K562 (cell line): Measurements from ENCODE around the gene ARF4. TPM values are rescaled to one million over a fixed set of nuclear protein-coding genes. Genes with fewer than 3 reads are reported as not detected.

Experiments used
- BDP1 ChIP-seq: IDR thresholded peaks from 3 replicates; pipeline ENCODE4 v1.6.1; 2011; ENCODE audit not compliant: insufficient read length, insufficient read depth
- CBFA2T3 ChIP-seq: fragments of 450-650 bp; IDR thresholded peaks from 2 replicates; pipeline ENCODE4 v1.6.1; 2017
- CEBPB ChIP-seq: fragments of 450-650 bp; IDR thresholded peaks from 2 replicates; pipeline ENCODE4 v1.6.1; 2016; ENCODE audit warnings: missing genetic modification characterization, missing compliant biosample characterization
- E2F6 ChIP-seq, 2 experiments: IDR thresholded peaks; 2 replicates each; pipeline ENCODE4 v1.6.1; 2011; ENCODE audit warnings: borderline replicate concordance in 1 of 2, control low read depth in 1 of 2, low read depth in 1 of 2, low read length in 1 of 2, mild to moderate bottlenecking in 1 of 2, mixed read lengths in 1 of 2, moderate library complexity in 1 of 2; ENCODE audit not compliant: insufficient read depth in 1 of 2, insufficient read length in 1 of 2, poor library complexity in 1 of 2, severe bottlenecking in 1 of 2; ENCODE audit errors: extremely low read depth in 1 of 2
- NCOA6 ChIP-seq: fragments of 450-650 bp; IDR thresholded peaks from 2 replicates; pipeline ENCODE4 v1.6.1; 2017; ENCODE audit warnings: mild to moderate bottlenecking
- POLR2B ChIP-seq: fragments of 450-650 bp; IDR thresholded peaks from 2 replicates; pipeline ENCODE4 v1.6.1; 2018; ENCODE audit warnings: low read depth; ENCODE audit not compliant: partially characterized antibody
- RAD21 ChIP-seq, 2 experiments: fragments of 250-450 bp in 1 of 2; fragments of 450-650 bp in 1 of 2; sonication (Bioruptor Pico) in 1 of 2; formaldehyde crosslinking in 1 of 2; IDR thresholded peaks in 1 of 2; conservative IDR thresholded peaks in 1 of 2; 2 replicates each; pipeline versions ENCODE4 v1.4.0 to v1.8.0; 2020 to 2022; ENCODE audit warnings: mild to moderate bottlenecking in 2 of 2, moderate library complexity in 1 of 2
- RBM22 ChIP-seq: fragments of 200-400 bp; formaldehyde crosslinking; IDR thresholded peaks from 2 replicates; pipeline ENCODE4 v1.6.1; 2018; ENCODE audit warnings: low read length, low read depth; ENCODE audit not compliant: poor library complexity, severe bottlenecking
- SMAD1 ChIP-seq: fragments of 150-350 bp; IDR thresholded peaks from 2 replicates; pipeline ENCODE4 v1.6.1; 2014; ENCODE audit warnings: low read length, low read depth; ENCODE audit not compliant: partially characterized antibody
- SNIP1 ChIP-seq: fragments of 450-650 bp; IDR thresholded peaks from 2 replicates; pipeline ENCODE4 v1.7.1; 2017; ENCODE audit warnings: low read depth, mild to moderate bottlenecking
- TSC22D4 ChIP-seq: fragments of 450-650 bp; IDR thresholded peaks from 2 replicates; pipeline ENCODE4 v1.6.1; 2016; ENCODE audit warnings: missing genetic modification characterization, missing biosample characterization, control low read depth
- U2AF2 ChIP-seq: fragments of 200-400 bp; formaldehyde crosslinking; optimal IDR thresholded peaks from 2 replicates; pipeline ENCODE3; 2017; ENCODE audit warnings: low read depth, mild to moderate bottlenecking, low read length
- ZBTB1 ChIP-seq: sonication (generic); formaldehyde crosslinking; IDR thresholded peaks from 2 replicates; pipeline ENCODE4 v1.8.1; 2023; ENCODE audit warnings: missing genetic modification reagents, low read depth, mild to moderate bottlenecking, borderline replicate concordance
- ZC3H4 ChIP-seq: sonication (generic); formaldehyde crosslinking; IDR thresholded peaks from 2 replicates; pipeline ENCODE4 v1.9.0; 2021; ENCODE audit warnings: missing genetic modification reagents, borderline replicate concordance
- ZEB2 ChIP-seq: fragments of 450-650 bp; IDR thresholded peaks from 2 replicates; pipeline ENCODE4 v1.6.1; 2016
- ZKSCAN1 ChIP-seq: fragments of 150-350 bp; IDR thresholded peaks from 2 replicates; pipeline ENCODE4 v1.6.1; 2016; ENCODE audit warnings: low read depth, low read length
- ZNF41 ChIP-seq: fragments of 250-450 bp; sonication (Bioruptor Pico); conservative IDR thresholded peaks from 2 replicates; pipeline ENCODE4 v1.4.0; 2020; ENCODE audit warnings: mild to moderate bottlenecking
- ZNF75A ChIP-seq: fragments of 450-650 bp; formaldehyde crosslinking; IDR thresholded peaks from 2 replicates; pipeline ENCODE4 v1.4.0; 2020; ENCODE audit warnings: mild to moderate bottlenecking
- ZNF766 ChIP-seq: fragments of 200-800 bp; sonication (Bioruptor generic); conservative IDR thresholded peaks from 2 replicates; pipeline ENCODE4 v1.6.1; 2016; ENCODE audit warnings: missing genetic modification characterization, missing compliant biosample characterization
- ZNF77 ChIP-seq: fragments of 250-450 bp; sonication (Bioruptor Pico); IDR thresholded peaks from 2 replicates; pipeline ENCODE4 v1.5.0; 2020
- ZNF79 ChIP-seq: fragments of 250-450 bp; sonication (Bioruptor Pico); IDR thresholded peaks from 2 replicates; pipeline ENCODE4 v1.4.0; 2020; ENCODE audit warnings: low read depth, mild to moderate bottlenecking, moderate library complexity
- polyA plus RNA-seq, 8 experiments: library from polyadenylated mRNA; depleted of rRNA in 4 of 8; stranded (reverse) in 5 of 8; unstranded in 3 of 8; fragments of >200 nt; fragmentation: Nextera tagmentation in 2 of 8; fragmentation: Illumina TruSeq in 1 of 8; extraction: Ambion mirVana in 2 of 8; extraction: Trizol in 1 of 8; gene quantifications; 2 replicates each; pipeline versions ENCODE4 v1.2.1 to v1.2.3, GENCODE V29; 2011 to 2014; ENCODE audit warnings: inconsistent platforms in 1 of 8, missing spikeins in 1 of 8
- total RNA-seq, 7 experiments: library from RNA; depleted of rRNA in 6 of 7; stranded (reverse); fragments of >200 nt in 6 of 7; fragmentation: Illumina TruSeq in 2 of 7; extraction: Trizol in 2 of 7; gene quantifications; 2 replicates each; pipeline versions ENCODE4 v1.2.1 to v1.2.3, GENCODE V29; 2011 to 2021; ENCODE audit warnings: low replicate concordance in 1 of 7
- TF ChIP-seq, protein P1 (sequence below): fragments of 250-450 bp; sonication (Bioruptor Pico); IDR thresholded peaks from 2 replicates; pipeline ENCODE4 v1.8.0; 2022; ENCODE audit warnings: moderate library complexity, mild to moderate bottlenecking, inconsistent platforms
- TF ChIP-seq, protein P2 (sequence below): fragments of 450-650 bp; formaldehyde crosslinking; IDR thresholded peaks from 2 replicates; pipeline ENCODE4 v1.4.0; 2020; ENCODE audit warnings: mild to moderate bottlenecking, moderate library complexity
- TF ChIP-seq, protein P3 (sequence below): sonication (generic); IDR thresholded peaks from 2 replicates; pipeline ENCODE4 v1.6.1; 2016

Gene ARF4
- total and polyA plus RNA-seq, 9 of the 15 experiments (the other 6 are each of a cell fraction or from before 2014, with no cell fraction given) = 41.1 to 273 (median 83.8) TPM

- no peak for TF ChIP-seq SNIP1
- TF ChIP-seq ZNF766 (CRISPR knock-in tag) = peak; percentile 43; the same call in 1 of the 2 replicates
- TF ChIP-seq, protein P1, sequence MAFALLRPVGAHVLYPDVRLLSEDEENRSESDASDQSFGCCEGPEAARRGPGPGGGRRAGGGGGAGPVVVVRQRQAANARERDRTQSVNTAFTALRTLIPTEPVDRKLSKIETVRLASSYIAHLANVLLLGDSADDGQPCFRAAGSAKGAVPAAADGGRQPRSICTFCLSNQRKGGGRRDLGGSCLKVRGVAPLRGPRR (CRISPR knock-in tag) = no peak
- no peak for TF ChIP-seq CEBPB (tag)
- no peak for TF ChIP-seq BDP1
- no peak for TF ChIP-seq TSC22D4 (tag)
- TF ChIP-seq NCOA6 = no peak
- no peak for TF ChIP-seq RBM22
- TF ChIP-seq POLR2B = no peak
- TF ChIP-seq RAD21 (CRISPR knock-in tag; conservative IDR thresholded peaks at IDR 0.05 in 1 of 2, IDR thresholded peaks at IDR 0.05 in 1 of 2) = 0 out of 4 replicates have a peak, but pooled peaks of 1 of the 2 experiments have one; percentile 14
- TF ChIP-seq, protein P2, sequence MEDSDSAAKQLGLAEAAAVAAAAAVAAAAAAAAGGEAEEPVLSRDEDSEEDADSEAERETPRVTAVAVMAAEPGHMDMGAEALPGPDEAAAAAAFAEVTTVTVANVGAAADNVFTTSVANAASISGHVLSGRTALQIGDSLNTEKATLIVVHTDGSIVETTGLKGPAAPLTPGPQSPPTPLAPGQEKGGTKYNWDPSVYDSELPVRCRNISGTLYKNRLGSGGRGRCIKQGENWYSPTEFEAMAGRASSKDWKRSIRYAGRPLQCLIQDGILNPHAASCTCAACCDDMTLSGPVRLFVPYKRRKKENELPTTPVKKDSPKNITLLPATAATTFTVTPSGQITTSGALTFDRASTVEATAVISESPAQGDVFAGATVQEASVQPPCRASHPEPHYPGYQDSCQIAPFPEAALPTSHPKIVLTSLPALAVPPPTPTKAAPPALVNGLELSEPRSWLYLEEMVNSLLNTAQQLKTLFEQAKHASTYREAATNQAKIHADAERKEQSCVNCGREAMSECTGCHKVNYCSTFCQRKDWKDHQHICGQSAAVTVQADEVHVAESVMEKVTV (CRISPR knock-in tag) = no peak
- no peak for TF ChIP-seq ZNF77 (CRISPR knock-in tag)
- TF ChIP-seq, protein P3, sequence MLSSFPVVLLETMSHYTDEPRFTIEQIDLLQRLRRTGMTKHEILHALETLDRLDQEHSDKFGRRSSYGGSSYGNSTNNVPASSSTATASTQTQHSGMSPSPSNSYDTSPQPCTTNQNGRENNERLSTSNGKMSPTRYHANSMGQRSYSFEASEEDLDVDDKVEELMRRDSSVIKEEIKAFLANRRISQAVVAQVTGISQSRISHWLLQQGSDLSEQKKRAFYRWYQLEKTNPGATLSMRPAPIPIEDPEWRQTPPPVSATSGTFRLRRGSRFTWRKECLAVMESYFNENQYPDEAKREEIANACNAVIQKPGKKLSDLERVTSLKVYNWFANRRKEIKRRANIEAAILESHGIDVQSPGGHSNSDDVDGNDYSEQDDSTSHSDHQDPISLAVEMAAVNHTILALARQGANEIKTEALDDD = 0 out of 2 replicates have a peak, but pooled peaks have one; percentile 15
- no peak for TF ChIP-seq ZNF75A (CRISPR knock-in tag)
- no peak for TF ChIP-seq ZBTB1
- no peak for TF ChIP-seq SMAD1
- TF ChIP-seq ZC3H4 (CRISPR knock-in tag) = no peak
- no peak for TF ChIP-seq ZNF41
- no peak for TF ChIP-seq ZKSCAN1
- no peak for TF ChIP-seq ZNF79 (CRISPR knock-in tag)
- peak; percentile 98 for TF ChIP-seq CBFA2T3
- no peak for TF ChIP-seq E2F6 (IDR thresholded peaks at IDR 0.05; ENCODE audit: borderline replicate concordance in 1 of 2, extremely low read depth in 1 of 2, insufficient read depth in 1 of 2, insufficient read length in 1 of 2, low read depth in 1 of 2, low read length in 1 of 2, poor library complexity in 1 of 2, severe bottlenecking in 1 of 2)
- TF ChIP-seq U2AF2 = no peak
- peak; percentile 39; the same call in 1 of the 2 replicates for TF ChIP-seq ZEB2
Measured at GRCh38 chr3:57598765-57599360, 1.7 kb upstream of the ARF4 start (continued).
